OCI-LY3 (cell line): ENCODE data around the gene SRP9.

ENCODE experiments used
- CTCF ChIP-seq: fragments of 200-600, 300-600 bp; sonication (generic); IDR thresholded peaks from 2 replicates; pipeline ENCODE4 v1.5.1; 2014; ENCODE audit warnings: antibody characterized with exemption, low read length, low read depth
- EZH2phosphoT487 ChIP-seq: fragments of 200-600 bp; shearing (Covaris generic); IDR thresholded peaks from 2 replicates; pipeline ENCODE4 v1.6.1; 2018; ENCODE audit warnings: antibody characterized with exemption, mixed run types, low read depth

GRCh38 chr1:225746361-225747179 is 31.1 kb upstream of the SRP9 start:
- TF ChIP-seq CTCF (no peak), EZH2phosphoT487 (no peak)
